Lower leg skin (tissue), 3 donors: ENCODE results near the gene CYGB.

Source experiments
- CTCF ChIP-seq, 3 donors: fragments of 450-650 bp; IDR thresholded peaks; one replicate each; pipeline ENCODE4 v1.5.1; 2016; ENCODE audit warnings: antibody characterized with exemption in 3 of 3, mild to moderate bottlenecking in 3 of 3, moderate library complexity in 2 of 3
- POLR2A ChIP-seq, 2 donors: fragments of 450-650 bp; IDR thresholded peaks; one replicate each; pipeline ENCODE4 v1.6.1; 2016 to 2017; ENCODE audit warnings: antibody characterized with exemption in 2 of 2, mild to moderate bottlenecking in 1 of 2, moderate library complexity in 1 of 2

DNA sequence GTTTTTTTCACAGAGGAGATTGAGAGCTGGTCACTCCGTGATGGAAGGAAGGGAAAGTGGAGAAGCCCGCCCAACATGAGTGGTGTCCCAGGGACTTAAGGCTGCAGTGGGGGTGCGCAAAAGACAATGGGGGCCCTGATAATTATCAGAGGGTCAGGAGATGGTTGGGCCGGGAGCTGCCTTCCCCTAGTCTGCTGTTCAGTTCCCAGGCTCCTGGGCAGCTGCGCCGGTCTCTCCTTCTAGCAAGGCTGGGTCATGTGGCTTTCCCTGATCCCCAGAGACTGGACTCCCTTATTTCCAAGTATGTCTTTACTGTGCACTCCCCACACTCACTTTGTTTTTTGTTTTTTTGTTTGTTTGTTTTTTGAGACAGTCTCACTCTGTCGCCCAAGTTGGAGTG, 16.2 kb downstream of the CYGB start:
- TF ChIP-seq CTCF (IDR thresholded peaks at IDR 0.05) (no peak), POLR2A (IDR thresholded peaks at IDR 0.05) (no peak)
